ENCODE measurements around the gene IL11.

DNA sequence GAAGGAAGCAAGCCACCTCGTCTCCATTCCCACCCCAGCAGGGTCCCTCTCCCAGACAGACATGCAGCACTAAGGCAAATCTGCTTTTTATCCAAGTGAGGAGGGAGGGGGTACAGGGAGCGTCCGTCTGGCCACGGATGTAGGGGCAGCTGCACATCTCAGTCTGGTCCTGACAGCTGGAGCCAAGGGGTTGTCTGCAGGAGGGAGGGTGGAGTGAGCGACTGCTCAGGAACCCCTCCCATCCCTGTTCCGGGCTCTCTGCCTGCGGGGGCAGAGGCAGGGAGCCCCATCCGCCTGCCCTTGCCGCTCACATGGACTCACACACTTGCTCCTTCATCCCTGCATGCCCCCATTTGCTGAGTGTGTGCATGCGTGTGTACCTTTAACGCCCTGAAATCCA is 8.9 kb upstream of the IL11 start:
- TF ChIP-seq, protein P1, sequence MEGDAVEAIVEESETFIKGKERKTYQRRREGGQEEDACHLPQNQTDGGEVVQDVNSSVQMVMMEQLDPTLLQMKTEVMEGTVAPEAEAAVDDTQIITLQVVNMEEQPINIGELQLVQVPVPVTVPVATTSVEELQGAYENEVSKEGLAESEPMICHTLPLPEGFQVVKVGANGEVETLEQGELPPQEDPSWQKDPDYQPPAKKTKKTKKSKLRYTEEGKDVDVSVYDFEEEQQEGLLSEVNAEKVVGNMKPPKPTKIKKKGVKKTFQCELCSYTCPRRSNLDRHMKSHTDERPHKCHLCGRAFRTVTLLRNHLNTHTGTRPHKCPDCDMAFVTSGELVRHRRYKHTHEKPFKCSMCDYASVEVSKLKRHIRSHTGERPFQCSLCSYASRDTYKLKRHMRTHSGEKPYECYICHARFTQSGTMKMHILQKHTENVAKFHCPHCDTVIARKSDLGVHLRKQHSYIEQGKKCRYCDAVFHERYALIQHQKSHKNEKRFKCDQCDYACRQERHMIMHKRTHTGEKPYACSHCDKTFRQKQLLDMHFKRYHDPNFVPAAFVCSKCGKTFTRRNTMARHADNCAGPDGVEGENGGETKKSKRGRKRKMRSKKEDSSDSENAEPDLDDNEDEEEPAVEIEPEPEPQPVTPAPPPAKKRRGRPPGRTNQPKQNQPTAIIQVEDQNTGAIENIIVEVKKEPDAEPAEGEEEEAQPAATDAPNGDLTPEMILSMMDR (IDR thresholded peaks at IDR 0.05), result no peak
- TF ChIP-seq EP300 (IDR thresholded peaks at IDR 0.05) (no peak), POLR2A (IDR thresholded peaks at IDR 0.05) (no peak)

Data from tibial nerve (tissue), 4 donors.